Raji (cell line): ENCODE measurements around the gene RAD1.

Experiments
- POLR2A ChIP-seq: IDR thresholded peaks from 2 replicates; pipeline ENCODE4 v1.6.1; 2011; ENCODE audit warnings: low read depth, low read length, control low read depth; ENCODE audit not compliant: insufficient read depth

Gene RAD1, protein sequence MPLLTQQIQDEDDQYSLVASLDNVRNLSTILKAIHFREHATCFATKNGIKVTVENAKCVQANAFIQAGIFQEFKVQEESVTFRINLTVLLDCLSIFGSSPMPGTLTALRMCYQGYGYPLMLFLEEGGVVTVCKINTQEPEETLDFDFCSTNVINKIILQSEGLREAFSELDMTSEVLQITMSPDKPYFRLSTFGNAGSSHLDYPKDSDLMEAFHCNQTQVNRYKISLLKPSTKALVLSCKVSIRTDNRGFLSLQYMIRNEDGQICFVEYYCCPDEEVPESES

DNA sequence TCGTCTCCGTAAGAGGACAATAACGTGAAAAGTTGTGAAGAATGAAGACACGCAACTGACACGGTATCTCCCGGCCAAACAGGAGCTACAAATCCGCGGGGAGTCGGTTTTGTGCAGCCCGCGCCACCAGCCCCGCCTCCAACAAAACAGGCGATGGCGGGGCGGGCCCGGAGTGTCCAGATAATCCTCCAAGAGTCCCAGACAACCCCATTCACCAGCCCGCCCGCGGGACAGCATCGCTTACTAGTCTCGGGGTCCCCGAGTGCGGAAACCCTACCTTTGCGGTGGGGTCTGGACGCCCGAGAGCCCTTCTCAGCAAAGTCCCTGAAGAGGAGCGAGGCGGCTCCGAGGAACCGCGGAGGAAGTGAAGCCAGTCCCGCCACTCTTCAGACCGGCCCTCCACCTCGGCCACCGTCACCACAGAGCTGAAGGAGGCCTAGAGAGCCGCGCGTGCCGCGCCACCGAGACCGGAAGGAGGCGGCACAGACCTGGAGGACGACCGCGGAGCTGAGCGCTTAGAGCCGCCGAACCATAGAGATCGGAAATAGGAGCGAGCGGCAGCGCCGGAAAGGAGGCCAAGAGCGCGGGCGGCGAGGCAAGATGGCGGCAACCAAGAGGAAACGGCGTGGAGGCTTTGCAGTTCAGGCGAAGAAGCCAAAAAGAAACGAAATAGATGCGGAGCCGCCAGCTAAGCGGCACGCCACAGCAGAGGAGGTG lies at the start of gene RAD1, which contains the start of gene BRIX1:
Gene RAD1, minus strand, starts transcription at position 366 of the 717 bp plus-strand sequence. CDS start 612 bp downstream, outside the sequence.
Gene BRIX1, plus strand, starts transcription at position 573 of the 717 bp plus-strand sequence. Its CDS starts 28 bp downstream, at position 601.
- TF ChIP-seq POLR2A = peak; percentile 76

DNA sequence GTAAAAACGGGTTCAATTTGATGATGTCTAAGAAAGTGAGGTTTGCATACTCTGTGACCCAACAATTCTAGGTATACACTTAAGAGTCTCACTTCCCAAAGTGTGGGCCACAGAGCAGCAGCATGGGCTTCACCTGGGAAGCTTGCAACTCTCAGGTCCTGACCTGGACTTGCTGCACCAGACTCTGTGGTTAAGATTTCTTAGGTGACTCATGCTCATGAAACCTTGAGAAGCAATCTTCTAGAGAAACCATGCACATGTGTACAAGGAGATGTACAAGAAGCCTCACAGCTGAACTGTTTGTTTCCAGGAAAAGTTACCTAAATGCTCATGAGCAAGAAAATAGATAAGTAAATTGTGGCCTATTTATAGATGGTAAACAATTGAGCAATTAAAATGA lies 44.0 kb upstream of the RAD1 start:
- TF ChIP-seq POLR2A = no peak

DNA sequence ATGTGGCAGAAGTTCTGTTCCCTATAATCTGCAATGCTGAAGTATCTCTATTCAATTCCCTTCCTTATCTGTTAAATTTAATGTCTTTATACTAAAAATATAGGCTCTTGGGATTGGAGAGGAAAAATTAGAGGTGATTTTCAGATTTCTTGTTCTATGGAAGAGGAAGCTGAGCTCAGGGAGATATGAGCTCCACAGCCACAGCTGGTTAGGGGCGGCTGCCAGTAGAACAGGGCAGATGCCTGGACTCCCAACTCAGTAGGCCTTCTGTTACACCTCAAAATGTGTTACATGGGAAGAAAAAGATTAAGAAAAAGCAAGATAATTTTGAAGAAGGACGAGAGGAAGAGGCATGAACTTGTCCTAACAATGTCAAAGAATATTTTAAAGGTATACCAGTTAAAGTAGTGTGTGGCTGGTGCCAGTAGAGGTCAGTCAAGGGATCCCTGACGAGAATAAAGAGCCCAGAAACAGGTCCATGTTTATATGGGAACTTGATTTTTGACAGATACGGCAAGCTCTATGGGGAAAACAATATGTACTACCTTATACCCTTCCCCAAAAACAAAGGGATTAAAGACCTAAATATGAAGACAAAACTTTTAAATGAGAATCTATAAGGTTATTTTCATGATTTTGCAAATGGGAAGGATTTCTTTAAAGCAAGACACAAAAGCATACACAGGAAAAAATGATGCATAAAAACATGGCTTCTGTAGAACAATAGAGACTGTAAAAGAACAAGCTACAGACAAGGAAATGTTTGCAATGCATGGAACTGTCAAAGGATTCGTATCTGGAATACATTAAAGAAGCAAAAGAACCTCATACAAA lies 42.8 kb upstream of the RAD1 start:
- no peak for TF ChIP-seq POLR2A

DNA sequence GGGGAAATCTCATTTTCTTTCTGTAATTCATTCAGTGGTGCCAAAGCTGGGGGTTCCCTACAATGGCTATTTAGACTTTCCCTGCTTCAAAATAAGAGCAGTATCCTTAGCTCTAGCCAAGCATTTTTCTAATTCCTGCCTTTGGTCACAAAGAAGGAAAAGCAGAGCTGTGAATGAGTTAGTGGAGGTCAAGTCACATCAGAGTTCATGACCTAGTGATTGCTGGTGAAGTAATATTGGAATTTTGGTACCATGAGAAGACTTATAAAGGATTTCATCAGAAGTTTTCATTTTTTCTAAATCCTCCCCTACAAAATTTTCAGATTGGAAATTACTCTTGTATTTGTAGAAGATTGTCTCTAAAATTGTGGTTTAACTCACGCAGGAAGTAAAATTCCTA lies 42.0 kb upstream of the RAD1 start:
- no peak for TF ChIP-seq POLR2A

DNA sequence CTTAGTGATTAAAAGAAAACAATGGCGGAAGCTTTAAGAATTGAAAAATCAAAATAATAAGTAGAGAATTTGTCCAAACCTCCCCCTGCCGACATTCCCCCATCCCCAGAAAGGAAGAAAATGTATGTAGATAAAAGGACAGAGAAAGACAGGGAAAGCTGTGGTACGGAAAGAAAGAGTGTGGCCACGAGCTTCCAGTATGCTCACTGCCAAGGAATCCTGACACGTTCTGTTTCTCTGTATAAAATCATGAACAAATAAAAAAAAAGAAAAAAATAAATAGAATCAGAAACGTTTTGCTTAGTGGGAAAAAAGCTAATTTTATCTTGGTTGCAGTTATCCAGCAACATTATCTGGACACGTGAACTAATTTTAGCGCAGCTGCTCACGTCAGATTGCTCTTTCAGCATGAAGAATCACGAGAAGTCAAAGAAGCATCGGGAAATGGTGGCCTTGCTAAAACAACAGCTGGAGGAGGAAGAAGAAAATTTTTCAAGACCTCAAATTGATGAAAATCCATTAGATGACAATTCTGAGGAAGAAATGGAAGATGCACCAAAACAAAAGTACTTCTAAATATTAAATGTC lies 29.2 kb upstream of the RAD1 start:
- TF ChIP-seq POLR2A = no peak

DNA sequence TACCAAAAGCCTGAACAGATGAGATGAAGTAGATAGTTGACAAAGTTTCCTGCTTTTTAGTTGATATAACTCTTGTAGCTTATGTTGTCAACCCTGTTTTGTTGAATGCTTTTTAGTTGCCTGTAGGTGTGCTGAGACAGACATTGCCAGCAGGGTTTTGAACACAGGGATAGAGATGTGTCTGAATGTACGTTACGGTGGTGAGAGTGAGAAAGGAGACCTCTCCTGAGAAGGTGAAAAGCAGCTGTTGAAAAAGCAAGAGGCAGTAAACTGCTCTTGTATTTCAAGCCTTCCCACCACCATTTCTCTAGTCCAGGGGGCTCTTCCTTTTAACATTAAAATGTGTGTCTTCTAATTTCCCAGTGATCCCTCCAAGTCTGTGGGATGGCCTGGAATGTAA lies 28.7 kb upstream of the RAD1 start:
- TF ChIP-seq POLR2A = no peak

DNA sequence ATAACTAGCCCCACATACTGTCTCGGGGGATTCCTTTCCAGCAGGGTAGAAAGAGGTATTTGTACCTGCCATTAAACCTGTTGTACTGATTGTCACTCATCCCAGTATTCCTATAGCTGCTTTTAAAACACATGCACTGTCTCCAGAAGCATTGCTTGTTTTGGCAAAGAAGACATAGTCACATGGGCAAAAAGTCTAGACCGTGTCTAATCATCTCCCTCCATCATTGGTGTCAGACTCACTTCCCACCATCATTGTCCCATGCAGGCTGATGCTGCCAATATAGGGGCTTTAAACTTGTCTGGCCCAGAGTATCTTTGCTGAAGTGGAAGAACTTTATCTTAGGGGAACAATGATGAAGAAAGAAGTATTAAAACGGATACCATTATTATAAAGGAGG lies 26.6 kb upstream of the RAD1 start:
- TF ChIP-seq POLR2A = no peak

DNA sequence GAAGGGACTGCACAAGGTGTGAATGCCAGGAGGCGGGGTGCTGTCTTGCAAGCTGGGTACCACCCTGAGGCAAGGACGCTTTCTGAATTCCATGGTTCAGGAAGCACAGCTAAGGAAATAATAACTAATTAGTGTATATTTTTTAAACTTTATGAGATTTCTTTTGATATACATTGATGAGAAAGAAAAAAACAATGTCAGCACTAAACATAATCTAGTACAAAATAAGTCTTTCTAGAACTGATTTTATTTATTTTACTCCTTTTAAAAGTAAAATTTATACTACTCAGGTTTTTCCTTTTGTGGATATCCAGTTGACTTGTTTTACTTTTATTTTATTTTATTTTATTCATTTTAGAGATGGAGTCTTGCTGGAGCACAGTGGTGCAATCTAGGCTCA lies 17.6 kb upstream of the RAD1 start:
- TF ChIP-seq POLR2A = no peak

DNA sequence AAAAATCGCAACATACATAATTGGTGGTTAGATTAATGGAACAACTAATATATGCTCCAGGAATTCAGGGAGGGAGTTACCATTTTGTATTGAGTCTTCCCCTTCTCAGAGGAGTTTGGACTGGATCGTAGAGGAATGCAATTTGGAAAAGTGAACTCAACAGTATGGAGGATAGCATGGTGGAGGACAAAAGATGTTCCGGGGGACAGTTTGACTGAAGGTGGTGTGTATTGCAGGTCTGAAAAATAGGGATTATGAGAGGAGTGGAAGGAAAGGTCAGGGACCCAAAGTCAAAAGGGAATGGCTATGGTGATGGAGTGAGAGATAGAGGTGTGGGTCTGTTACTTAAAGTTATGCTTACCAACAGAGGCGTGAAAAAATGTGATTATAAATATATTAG lies 15.6 kb upstream of the RAD1 start:
- no peak for TF ChIP-seq POLR2A

DNA sequence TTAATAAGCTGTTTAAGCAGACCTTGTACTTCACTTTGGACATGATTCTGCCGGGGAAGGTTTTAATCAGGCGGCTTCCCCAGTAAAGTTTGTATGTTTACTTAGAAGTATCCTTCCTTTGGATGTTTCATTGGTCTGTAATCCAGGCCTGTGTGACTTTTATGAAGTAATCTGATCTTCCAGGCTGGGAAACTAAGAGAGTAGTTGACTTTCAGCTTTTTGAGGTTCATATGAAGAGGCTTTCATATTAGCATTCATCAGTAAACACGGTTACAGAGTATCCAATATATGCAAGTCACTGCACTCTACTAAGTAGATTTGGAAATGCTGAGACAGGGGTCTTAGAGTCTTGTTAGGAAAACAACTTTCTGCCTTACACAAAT lies 15.1 kb upstream of the RAD1 start:
- TF ChIP-seq POLR2A = no peak

DNA sequence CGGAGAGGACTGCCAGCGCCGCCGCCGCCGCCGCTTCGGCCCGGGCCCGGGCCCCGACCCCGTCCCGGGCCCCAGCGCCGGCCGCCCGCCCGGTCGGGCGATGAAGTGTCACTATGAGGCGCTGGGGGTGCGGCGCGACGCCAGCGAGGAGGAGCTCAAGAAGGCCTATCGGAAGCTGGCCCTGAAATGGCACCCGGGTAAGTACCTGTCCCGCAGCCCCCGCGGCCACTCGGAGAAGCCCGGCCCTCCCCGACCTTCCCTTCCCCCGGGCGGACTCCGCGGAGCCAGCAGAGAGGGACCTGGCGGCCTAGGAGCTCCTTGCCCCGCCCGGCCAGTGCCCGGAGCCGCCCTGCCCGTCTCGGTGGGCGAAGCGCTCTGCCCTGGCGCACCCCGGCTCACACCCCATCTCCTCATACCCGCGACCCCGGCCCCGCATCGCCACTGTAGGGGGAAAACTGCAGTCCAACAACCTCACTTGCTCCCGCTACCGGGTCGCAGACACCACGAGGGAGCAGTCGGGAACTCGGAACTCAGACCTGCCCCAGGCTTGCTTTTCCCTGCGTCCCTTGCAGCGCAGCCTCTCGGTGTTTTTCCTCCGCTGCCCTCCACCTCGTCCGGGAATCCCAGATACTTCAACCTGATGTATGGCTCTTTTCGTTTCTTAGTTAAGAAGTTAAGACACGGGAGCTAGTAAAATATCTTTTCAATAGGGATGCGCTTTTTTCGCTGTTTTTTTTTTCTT lies 14.6 kb upstream of the RAD1 start:
- peak; percentile 45 for TF ChIP-seq POLR2A

DNA sequence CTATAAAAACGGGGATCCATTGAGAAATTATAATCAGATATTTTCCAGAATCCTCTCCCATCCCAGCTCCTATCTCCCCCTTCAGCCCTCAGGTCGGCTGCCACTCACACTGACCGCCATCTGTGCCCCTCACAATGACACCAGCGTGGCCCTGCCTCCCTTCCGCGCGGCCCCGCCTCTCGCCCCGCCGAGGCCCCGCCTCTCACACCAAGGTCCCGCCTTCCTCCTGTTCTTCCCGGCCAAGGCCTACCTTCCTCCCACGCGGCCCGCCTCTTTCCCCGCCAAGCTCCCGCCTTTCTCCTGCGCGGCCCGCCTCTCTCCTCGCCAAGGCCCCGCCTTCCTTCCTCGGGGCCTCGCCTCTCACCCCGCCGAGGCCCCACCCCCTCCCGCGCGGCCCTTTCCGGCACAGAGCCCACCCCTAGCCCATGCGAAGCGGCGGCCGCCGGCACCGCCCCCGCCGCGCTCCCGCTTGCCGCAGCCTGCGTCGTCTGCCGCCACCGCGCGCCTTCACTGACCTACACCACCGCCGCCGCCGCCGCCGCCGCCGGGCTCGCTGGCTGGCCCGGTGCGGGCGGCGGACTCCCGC lies 13.9 kb upstream of the RAD1 start, which contains the start of gene DNAJC21:
Gene DNAJC21, plus strand, starts transcription at position 426 of the 586 bp plus-strand sequence. CDS start 261 bp downstream, outside the sequence.
- TF ChIP-seq POLR2A = peak; percentile 61

DNA sequence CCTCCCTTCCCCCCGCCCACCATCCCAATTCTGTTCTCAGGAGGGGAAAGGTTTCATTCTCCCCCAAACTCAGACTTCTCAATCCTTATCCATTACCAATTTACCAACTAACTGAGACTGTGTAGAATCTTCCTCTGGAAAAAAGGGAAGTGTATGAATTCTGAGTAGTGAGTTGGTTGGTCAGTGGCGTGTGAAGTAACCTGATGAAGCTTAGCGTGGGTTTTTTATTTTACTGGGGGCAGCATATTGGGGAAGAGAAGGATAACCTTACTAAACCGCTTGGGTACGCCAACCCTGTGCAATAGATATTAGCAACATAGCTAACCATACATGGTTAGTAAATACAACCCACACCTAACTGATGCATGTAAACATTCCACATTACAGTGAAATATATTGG lies 13.0 kb upstream of the RAD1 start:
- no peak for TF ChIP-seq POLR2A

DNA sequence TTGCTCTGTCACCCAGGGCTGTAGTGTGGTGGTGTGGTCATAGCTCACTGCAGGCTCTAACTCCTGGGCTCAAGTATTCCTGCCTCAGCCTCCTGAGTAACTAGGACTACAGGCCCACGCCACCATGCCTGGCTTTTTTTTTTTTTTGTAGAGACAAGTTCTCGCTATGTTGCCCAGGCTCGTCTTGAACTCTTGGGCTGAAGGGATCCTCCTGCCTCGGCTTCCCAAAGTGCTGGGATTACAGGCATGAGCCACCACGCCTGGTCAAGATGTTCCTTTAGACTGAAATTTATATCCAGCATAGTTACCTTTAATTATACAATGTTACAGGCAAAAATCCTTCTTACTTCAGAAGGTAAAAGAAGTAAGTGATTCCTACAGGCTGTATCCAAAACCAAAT lies 12.5 kb upstream of the RAD1 start:
- no peak for TF ChIP-seq POLR2A

DNA sequence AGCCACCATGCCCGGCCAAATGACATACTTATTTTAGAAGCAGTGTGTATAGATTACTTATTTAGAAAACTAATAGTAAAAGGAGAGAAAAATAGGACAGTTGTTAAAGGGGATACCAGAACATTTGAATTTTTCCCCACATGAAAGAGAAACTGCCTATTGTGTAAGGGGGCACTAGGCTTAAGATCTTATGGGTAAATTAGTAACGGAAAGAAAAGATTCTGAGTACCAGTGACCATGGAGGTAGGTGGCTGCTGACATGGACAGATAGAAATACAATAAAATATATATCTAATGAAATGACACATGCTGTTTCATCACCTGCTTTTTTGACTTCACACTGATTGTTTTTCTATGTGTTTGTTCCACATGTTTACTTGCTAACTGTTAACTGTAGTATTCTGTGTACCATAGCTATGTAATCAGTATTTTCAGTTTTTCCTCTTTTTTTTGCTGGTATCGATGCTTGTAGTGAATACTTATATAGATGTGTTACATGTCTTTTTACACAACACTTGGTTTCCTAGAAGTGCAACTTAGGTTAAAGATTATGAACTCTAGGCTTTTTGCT lies 11.1 kb upstream of the RAD1 start:
- no peak for TF ChIP-seq POLR2A

DNA sequence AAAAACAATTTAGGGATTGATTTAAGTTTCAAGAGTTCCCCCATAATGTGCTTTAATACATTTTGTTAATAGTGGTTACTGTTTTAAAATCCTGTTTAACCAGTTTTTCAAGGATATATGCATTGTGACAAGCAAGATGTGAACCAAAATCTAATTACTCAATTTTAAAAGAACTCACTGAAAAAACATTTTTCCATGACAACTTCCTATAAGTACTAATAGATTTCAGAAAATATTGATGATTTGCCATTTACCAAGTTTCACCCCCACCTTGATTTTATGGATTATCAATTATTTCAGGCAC lies 9.1 kb upstream of the RAD1 start:
- no peak for TF ChIP-seq POLR2A
